ENCODE data around the gene ZC3H10.

ZC3H10 gene

GRCh38 chr12:56102683-56103065, 15.4 kb upstream of the ZC3H10 start:
- DNase-seq = no peak
- Histone ChIP-seq H3K9ac (ENCODE audit: low read length) (no peak overlapping the region), H3K9me2 (replicated peaks; ENCODE audit: insufficient read depth, low read length) (no peaks in the 10 kb centered on the region), H3K9me3 (replicated peaks; ENCODE audit: insufficient read depth, low read length) (no peaks in the 10 kb centered on the region), H3K4me1 (ENCODE audit: low read length) (peaks cover 7% of the 10 kb centered on the region), H3K4me3 (ENCODE audit: low read length) (no peak overlapping the region), H2AFZ (ENCODE audit: low read length) (no peak overlapping the region), H3K27ac (ENCODE audit: low read length) (no peak overlapping the region), H3K36me3 (replicated peaks; ENCODE audit: insufficient read depth, low read length) (peaks cover 11% of the 10 kb centered on the region), H3K79me2 (ENCODE audit: low read length) (peaks cover 33% of the 10 kb centered on the region), H3K4me2 (ENCODE audit: low read depth, low read length) (no peak overlapping the region), H3K27me3 (replicated peaks; ENCODE audit: insufficient read depth, low read length) (0 out of 2 replicates have a peak, but pooled peaks cover 5% of the 10 kb centered on the region), H3F3A (ENCODE audit: insufficient read depth, low read length) (0 out of 2 replicates have a peak, but pooled peaks cover 5% of the 10 kb centered on the region), H4K20me1 (ENCODE audit: insufficient read depth, low read length) (peaks cover 6% of the 10 kb centered on the region; the same call in 1 of the 2 replicates)
- no peak for TF ChIP-seq EZH2phosphoT487 (IDR thresholded peaks at IDR 0.05; ENCODE audit: low read length)
- no peak for TF ChIP-seq EZH2 (optimal IDR thresholded peaks at IDR 0.05; ENCODE audit: low read depth, low read length)
- TF ChIP-seq, protein P1, sequence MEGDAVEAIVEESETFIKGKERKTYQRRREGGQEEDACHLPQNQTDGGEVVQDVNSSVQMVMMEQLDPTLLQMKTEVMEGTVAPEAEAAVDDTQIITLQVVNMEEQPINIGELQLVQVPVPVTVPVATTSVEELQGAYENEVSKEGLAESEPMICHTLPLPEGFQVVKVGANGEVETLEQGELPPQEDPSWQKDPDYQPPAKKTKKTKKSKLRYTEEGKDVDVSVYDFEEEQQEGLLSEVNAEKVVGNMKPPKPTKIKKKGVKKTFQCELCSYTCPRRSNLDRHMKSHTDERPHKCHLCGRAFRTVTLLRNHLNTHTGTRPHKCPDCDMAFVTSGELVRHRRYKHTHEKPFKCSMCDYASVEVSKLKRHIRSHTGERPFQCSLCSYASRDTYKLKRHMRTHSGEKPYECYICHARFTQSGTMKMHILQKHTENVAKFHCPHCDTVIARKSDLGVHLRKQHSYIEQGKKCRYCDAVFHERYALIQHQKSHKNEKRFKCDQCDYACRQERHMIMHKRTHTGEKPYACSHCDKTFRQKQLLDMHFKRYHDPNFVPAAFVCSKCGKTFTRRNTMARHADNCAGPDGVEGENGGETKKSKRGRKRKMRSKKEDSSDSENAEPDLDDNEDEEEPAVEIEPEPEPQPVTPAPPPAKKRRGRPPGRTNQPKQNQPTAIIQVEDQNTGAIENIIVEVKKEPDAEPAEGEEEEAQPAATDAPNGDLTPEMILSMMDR (IDR thresholded peaks at IDR 0.05; ENCODE audit: low read length) = no peak

- TF ChIP-seq EZH2 (optimal IDR thresholded peaks at IDR 0.05; ENCODE audit: low read depth, low read length) (no peak), EZH2phosphoT487 (IDR thresholded peaks at IDR 0.05; ENCODE audit: low read length) (no peak)
- TF ChIP-seq, protein P1 (IDR thresholded peaks at IDR 0.05; ENCODE audit: low read length) = no peak
- H2AFZ ChIP-seq (ENCODE audit: low read length) = peak overlapping the region; percentile 80; the same call in 1 of the 2 replicates
- 0 out of 2 replicates have a peak, but pooled peaks cover 5% of the 10 kb centered on the region for H3K27me3 ChIP-seq (replicated peaks; ENCODE audit: insufficient read depth, low read length)
- peaks cover 6% of the 10 kb centered on the region; the same call in 1 of the 2 replicates for H4K20me1 ChIP-seq (ENCODE audit: insufficient read depth, low read length)
- H3K9ac ChIP-seq (ENCODE audit: low read length) = peak overlapping the region; percentile 83; the same call in 1 of the 2 replicates
- no peak overlapping the region for H3K27ac ChIP-seq (ENCODE audit: low read length)
- no peaks in the 10 kb centered on the region for H3K9me2 ChIP-seq (replicated peaks; ENCODE audit: insufficient read depth, low read length)
- H3K79me2 ChIP-seq (ENCODE audit: low read length) = peaks cover 38% of the 10 kb centered on the region
- no peaks in the 10 kb centered on the region for H3K9me3 ChIP-seq (replicated peaks; ENCODE audit: insufficient read depth, low read length)
- H3K4me2 ChIP-seq (ENCODE audit: low read depth, low read length) = peak overlapping the region; percentile 79; the same call in 1 of the 2 replicates
- H3K4me3 ChIP-seq (ENCODE audit: low read length) = peak overlapping the region; percentile 78
- peaks cover 15% of the 10 kb centered on the region for H3K36me3 ChIP-seq (replicated peaks; ENCODE audit: insufficient read depth, low read length)
- H3K4me1 ChIP-seq (ENCODE audit: low read length) = peaks cover 7% of the 10 kb centered on the region
- H3F3A ChIP-seq (ENCODE audit: insufficient read depth, low read length) = 0 out of 2 replicates have a peak, but pooled peaks cover 5% of the 10 kb centered on the region
- no peak for DNase-seq
These were observed 14.9 kb upstream of the ZC3H10 start for GRCh38 chr12:56103066-56103711.

- peaks cover 15% of the 10 kb centered on the region for H3K36me3 ChIP-seq (replicated peaks; ENCODE audit: insufficient read depth, low read length)
- H3K4me1 ChIP-seq (ENCODE audit: low read length) = peaks cover 7% of the 10 kb centered on the region
- TF ChIP-seq EZH2 (optimal IDR thresholded peaks at IDR 0.05; ENCODE audit: low read depth, low read length) = no peak
- no peak for TF ChIP-seq EZH2phosphoT487 (IDR thresholded peaks at IDR 0.05; ENCODE audit: low read length)
- TF ChIP-seq, protein P1 (IDR thresholded peaks at IDR 0.05; ENCODE audit: low read length) = no peak
- H3K4me2 ChIP-seq (ENCODE audit: low read depth, low read length) = peak overlapping the region; percentile 79
- peak overlapping the region; percentile 25; the same call in 1 of the 2 replicates for H3K27ac ChIP-seq (ENCODE audit: low read length)
- H2AFZ ChIP-seq (ENCODE audit: low read length) = peak overlapping the region; percentile 80
- H4K20me1 ChIP-seq (ENCODE audit: insufficient read depth, low read length) = peaks cover 6% of the 10 kb centered on the region; the same call in 1 of the 2 replicates
- no peaks in the 10 kb centered on the region for H3K27me3 ChIP-seq (replicated peaks; ENCODE audit: insufficient read depth, low read length)
- H3K4me3 ChIP-seq (ENCODE audit: low read length) = peak overlapping the region; percentile 78
- DNase-seq = peak; percentile 16
- H3K9ac ChIP-seq (ENCODE audit: low read length) = peak overlapping the region; percentile 83
- H3K79me2 ChIP-seq (ENCODE audit: low read length) = peaks cover 42% of the 10 kb centered on the region
- H3K9me3 ChIP-seq (replicated peaks; ENCODE audit: insufficient read depth, low read length) = no peaks in the 10 kb centered on the region
- H3F3A ChIP-seq (ENCODE audit: insufficient read depth, low read length) = 0 out of 2 replicates have a peak, but pooled peaks cover 5% of the 10 kb centered on the region
- no peaks in the 10 kb centered on the region for H3K9me2 ChIP-seq (replicated peaks; ENCODE audit: insufficient read depth, low read length)
These were observed 14.3 kb upstream of the ZC3H10 start for GRCh38 chr12:56103823-56104108.
